Measurements from ENCODE around the gene OSBPL8.

Gene OSBPL8

GRCh38 chr12:76462668-76463224 is 96.8 kb downstream of the OSBPL8 start:
- DNase-seq (ENCODE audit: low spot score): no peak

- no peak for DNase-seq (ENCODE audit: low spot score)
These were observed 98.8 kb downstream of the OSBPL8 start for GRCh38 chr12:76460807-76461206.

GRCh38 chr12:76457818-76458217 is 101.8 kb downstream of the OSBPL8 start:
- no peak for DNase-seq (ENCODE audit: low spot score)

DNA sequence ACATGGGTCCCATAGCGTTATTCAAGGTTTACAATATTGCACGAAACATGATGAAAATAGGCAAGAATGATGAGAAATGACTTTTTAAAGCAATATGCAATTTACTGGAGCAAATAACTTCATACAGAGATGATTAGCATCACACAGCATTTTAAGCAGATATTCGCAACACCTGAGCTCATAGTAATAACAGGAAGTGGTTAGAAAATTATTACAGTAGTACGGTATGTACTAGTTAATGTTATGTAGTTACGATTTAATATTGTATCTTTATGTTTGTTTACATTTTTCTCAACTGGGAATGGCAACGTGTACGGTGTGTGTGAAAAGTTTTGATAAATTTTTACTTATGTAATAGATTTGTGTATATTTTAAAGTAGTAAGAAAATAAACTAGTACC is 102.6 kb downstream of the OSBPL8 start:
- no peak for DNase-seq (ENCODE audit: low spot score)

DNA sequence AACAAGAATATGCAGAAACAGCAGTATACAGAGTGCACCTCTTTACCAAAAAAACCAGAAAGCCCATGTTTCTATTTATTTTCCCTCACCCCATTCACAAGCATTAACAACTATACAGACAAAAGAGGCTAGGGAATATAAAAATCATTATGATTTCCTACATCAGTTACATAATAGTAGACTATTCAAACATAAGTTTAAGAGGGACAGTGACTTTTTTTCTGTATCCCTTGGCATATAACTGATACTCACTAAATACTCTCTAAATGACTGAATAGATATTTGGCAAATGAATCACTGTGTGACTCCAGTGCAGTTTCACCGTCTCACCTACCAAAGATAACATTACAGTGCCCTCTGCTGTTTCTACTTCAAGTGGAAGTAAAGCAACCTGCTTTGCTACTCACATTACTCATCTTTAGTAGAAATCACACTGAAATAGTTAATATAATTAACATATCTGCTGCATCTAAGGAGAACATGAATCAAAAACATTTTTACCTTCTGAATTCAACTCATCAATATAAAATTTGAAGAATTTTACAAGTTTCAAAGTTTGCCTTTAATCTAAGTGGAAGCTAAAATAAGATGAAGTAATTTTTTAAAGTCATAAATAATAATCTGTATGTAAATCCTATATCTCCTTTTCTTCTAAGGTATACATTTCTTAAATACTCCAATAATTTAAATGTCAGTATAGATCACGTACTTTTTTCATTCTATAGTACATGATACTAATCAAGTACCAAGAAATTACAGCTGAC is 103.8 kb downstream of the OSBPL8 start:
- peak; percentile 59 for DNase-seq (ENCODE audit: low spot score)

GRCh38 chr12:76451528-76451927 is 108.0 kb downstream of the OSBPL8 start:
- DNase-seq (ENCODE audit: low spot score): no peak

DNA sequence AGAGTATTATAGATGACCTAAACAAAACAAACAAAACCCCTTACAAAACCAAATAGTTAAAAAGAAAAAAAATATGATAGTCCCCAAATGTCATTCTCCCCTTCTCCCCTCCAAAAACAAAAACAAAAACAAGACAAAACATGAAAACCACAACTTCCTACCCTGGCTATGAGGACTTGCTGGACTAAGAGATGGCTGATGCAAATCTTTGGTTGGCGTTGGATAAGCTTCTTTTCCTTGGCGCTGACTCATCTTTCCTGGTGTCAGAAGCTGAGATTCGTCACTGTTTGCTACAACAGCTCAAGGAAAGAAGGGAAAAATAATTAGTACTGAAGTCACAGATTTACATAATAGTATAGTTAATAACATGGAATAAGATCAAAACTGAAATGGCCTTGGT is 108.9 kb downstream of the OSBPL8 start:
- no peak for DNase-seq (ENCODE audit: low spot score)

- no peak for DNase-seq (ENCODE audit: low spot score)
These were observed 109.6 kb downstream of the OSBPL8 start for GRCh38 chr12:76449993-76450392.

- no peak for DNase-seq (ENCODE audit: low spot score)
These were observed 110.0 kb downstream of the OSBPL8 start for GRCh38 chr12:76449583-76449982.

GRCh38 chr12:76449016-76449415 is 110.6 kb downstream of the OSBPL8 start:
- DNase-seq (ENCODE audit: low spot score): no peak

GRCh38 chr12:76446090-76446489 is 113.5 kb downstream of the OSBPL8 start:
- no peak for DNase-seq (ENCODE audit: low spot score)

DNA sequence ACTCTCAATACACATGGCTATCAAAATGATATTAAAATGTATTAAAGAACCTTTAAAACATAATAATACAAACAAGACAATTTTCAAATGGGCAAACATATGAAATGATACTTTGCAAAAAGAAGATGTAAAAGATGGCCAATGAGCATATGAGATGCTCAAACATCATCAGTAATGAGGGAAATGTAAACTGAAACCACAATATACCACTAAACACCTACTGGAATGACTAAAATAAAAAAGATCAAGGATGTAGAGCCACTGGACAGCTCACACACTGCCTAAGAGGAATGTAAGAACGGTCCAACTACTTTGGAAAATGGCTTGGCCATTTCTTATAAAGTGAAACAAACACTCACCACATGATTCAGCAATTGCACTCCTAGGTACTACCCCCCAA is 114.1 kb downstream of the OSBPL8 start:
- DNase-seq (ENCODE audit: low spot score): no peak

- no peak for DNase-seq (ENCODE audit: low spot score)
These were observed 115.1 kb downstream of the OSBPL8 start for GRCh38 chr12:76444408-76444984.

GRCh38 chr12:76441016-76441415 is 118.6 kb downstream of the OSBPL8 start:
- no peak for DNase-seq (ENCODE audit: low spot score)

GRCh38 chr12:76432733-76433132 is 126.8 kb downstream of the OSBPL8 start:
- DNase-seq (ENCODE audit: low spot score): no peak

DNA sequence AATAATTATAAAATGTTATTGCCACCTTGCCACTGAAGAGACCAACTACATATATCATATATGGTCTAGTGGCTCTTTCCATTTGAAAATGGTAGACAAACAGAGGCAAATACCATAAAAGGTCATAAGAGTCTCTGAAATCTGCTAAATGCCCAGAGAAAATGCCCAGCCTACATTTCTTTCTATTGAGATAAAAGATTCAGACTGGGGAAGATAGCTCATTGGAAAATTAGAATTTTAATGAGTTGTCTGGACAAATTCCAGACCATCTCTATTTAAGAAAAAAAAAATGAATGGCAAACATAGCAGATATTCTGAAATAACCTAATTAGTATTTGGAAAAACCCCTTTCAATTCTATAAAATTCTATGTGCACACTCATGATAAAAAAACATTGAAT is 131.5 kb downstream of the OSBPL8 start:
- DNase-seq (ENCODE audit: low spot score): no peak

DNA sequence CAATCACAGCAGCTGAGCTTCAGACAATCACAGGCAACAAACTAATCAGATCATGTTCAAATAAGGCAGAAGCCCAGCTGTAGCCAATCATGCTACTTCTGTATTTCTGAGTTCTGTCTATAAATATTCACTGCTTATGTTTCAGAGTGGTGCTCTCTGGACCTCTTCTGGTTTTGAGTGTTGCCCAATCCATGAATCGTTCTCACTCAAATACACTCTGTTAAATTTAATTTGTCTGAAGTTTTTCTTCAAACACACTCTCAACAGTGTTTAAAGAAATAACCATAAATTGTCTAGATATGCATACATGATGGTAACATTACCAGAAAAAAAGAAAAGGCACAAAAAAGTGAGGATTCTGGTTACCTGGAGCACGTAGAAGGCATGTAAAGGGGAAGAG is 133.4 kb downstream of the OSBPL8 start:
- no peak for DNase-seq (ENCODE audit: low spot score)

DNA sequence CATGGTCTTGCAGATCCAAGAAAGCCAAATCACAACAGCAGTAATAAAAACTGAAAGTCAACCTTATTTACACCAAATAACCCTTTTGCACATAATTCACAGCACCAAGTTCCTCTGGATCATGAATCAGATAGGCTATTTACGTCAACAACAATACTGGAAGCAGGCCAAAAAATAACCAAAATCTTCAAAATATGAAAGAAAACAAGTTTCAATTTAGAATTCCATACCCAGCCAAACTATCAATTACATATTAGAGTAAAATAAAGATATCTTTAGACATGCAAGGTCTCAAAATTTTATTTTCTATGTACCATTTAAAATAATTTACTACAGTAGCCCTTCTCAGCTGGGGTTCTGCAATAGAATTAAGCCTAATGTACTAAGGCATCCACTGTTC is 134.6 kb downstream of the OSBPL8 start:
- no peak for DNase-seq (ENCODE audit: low spot score)

DNA sequence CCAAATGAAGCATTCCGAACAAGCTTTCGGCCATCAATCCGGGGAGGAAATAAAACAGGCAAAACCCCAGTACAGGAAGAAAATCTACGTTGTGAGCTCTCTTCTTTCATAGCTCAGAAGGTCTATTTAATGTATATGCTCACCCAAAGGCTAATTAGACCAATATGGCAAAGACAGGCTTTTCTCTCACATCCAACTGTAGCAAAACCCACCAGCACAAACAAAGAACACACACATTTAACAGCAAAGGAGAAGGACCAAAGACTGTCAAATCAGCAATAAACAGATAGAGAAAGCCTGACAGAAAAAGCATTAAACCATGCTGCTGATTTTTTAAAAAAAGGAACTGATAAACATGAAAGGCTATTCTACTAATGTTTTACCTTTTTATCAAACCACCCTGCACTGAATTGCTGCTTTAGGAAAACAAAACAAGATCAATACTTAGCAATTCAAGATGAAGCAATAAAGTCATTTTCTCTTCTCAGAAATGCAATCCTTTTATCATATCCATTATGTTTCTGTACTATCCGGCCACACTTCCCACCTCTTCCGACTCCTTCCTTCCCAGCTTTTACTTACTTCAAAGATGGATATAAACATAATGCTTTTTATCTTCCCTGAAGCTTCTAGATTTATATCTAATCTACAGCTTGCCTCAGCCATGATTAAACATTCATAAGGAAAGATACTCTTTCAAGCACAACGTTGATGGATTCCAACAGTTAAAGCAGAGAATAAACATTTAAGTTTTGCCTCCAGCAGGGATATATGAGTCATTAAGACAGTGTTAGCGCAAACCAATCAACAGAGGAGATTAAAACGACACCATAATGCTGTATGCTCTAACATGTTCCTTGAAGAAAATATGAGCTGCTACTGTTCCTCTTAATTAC is 136.8 kb downstream of the OSBPL8 start:
- DNase-seq (ENCODE audit: low spot score): peak; percentile 6

GRCh38 chr12:76422154-76422542 is 137.4 kb downstream of the OSBPL8 start:
- no peak for DNase-seq (ENCODE audit: low spot score)

DNA sequence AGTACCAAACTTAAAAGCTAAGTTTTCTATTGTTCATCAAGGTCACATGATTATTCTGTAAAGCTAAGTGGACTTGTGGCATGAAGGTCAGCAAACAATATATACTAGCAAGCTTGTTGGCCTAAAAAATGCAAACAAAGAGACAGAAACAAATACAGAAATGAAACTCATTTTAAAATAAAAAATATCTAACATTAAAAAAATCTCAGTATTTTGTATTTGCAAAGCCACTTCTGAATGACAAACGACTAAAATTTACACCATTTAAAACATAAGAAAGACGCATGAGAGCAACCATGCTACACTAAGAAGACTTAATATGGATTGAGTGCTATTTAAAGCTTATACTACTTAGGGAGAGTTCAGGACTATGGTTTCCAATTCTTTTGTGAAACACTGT is 138.5 kb downstream of the OSBPL8 start:
- DNase-seq (ENCODE audit: low spot score): no peak

GRCh38 chr12:76420222-76420621 is 139.3 kb downstream of the OSBPL8 start:
- DNase-seq (ENCODE audit: low spot score): no peak

- DNase-seq (ENCODE audit: low spot score): no peak
These were observed 142.5 kb downstream of the OSBPL8 start for GRCh38 chr12:76417116-76417515.

Data from Ammon's horn (tissue), 1 donor.